SK-N-SH (cell line): Measurements from ENCODE around the gene OGG1. TPM values are rescaled to one million over a fixed set of nuclear protein-coding genes. Genes with fewer than 3 reads are reported as not detected.

Experiments
- CTCF ChIA-PET: fragments of 300-600, 350-600 bp; formaldehyde crosslinking; extraction: SDS; loops from one replicate; lab custom pipeline; 2021; lab: Yijun Ruan, JAX
- POLR2A ChIA-PET: fragments of 350-600 bp; sonication (Branson Sonifier 250); formaldehyde crosslinking; extraction: SDS; loops from one replicate; lab custom pipeline; 2020; ENCODE audit warnings: antibody characterized with exemption, inconsistent platforms; lab: Yijun Ruan, JAX
- DNase-seq: peaks from one replicate; pipeline ENCODE4 v3.0.0; 2012
- H2AFZ ChIP-seq: fragments of 200-600 bp; sonication (generic); 2 replicates; pipeline ENCODE4 v1.8.1; 2016; ENCODE audit warnings: antibody characterized with exemption, mild to moderate bottlenecking, low read depth
- H3F3A ChIP-seq: fragments of 200-600 bp; sonication (generic); replicated peaks from 2 replicates; pipeline ENCODE3; 2016; ENCODE audit warnings: antibody characterized with exemption, mild to moderate bottlenecking; ENCODE audit not compliant: insufficient read depth
- H3K27ac ChIP-seq, 2 experiments: fragments of 200-500 bp in 1 of 2; fragments of 200-600 bp in 1 of 2; sonication (Bioruptor generic) in 1 of 2; sonication (generic), shearing (Covaris generic) in 1 of 2; 2 replicates each; pipeline versions ENCODE4 v1.5.1 to v1.6.1; 2014 to 2016; ENCODE audit warnings: low read depth in 2 of 2, inconsistent platforms in 1 of 2, low read length in 1 of 2, mild to moderate bottlenecking in 1 of 2, mixed read lengths in 1 of 2
- H3K27me3 ChIP-seq: fragments of 200-600 bp; sonication (generic), shearing (Covaris generic); 2 replicates; pipeline ENCODE4 v1.6.1; 2016; ENCODE audit warnings: mixed run types; ENCODE audit not compliant: insufficient read depth
- H3K36me3 ChIP-seq, 2 experiments: fragments of 200-500 bp in 1 of 2; fragments of 200-600 bp in 1 of 2; sonication (Bioruptor generic) in 1 of 2; sonication (generic) in 1 of 2; replicated peaks in 1 of 2; 2 replicates each; pipeline versions ENCODE3 to v1.5.1; 2014 to 2016; ENCODE audit warnings: low read length in 1 of 2, mild to moderate bottlenecking in 1 of 2; ENCODE audit not compliant: insufficient read depth in 2 of 2, control insufficient read depth in 1 of 2
- H3K4me1 ChIP-seq, 2 experiments: fragments of 200-500 bp in 1 of 2; fragments of 200-600 bp in 1 of 2; sonication (Bioruptor generic) in 1 of 2; sonication (generic), shearing (Covaris generic) in 1 of 2; 2 replicates each; pipeline versions ENCODE4 v1.5.1 to v1.6.1; 2014 to 2016; ENCODE audit warnings: low read depth in 1 of 2, low read length in 1 of 2, mixed run types in 1 of 2; ENCODE audit not compliant: insufficient read depth in 2 of 2, control insufficient read depth in 1 of 2
- H3K4me2 ChIP-seq: fragments of 200-600 bp; sonication (generic), shearing (Covaris generic); 2 replicates; pipeline ENCODE4 v1.6.1; 2017; ENCODE audit warnings: mixed run types
- H3K4me3 ChIP-seq, 2 experiments: fragments of 200-500 bp in 1 of 2; fragments of 200-600 bp in 1 of 2; sonication (Bioruptor generic) in 1 of 2; sonication (generic), shearing (Covaris generic) in 1 of 2; 2 replicates each; pipeline versions ENCODE4 v1.5.1 to v1.8.1; 2014 to 2016; ENCODE audit warnings: low read depth in 2 of 2, inconsistent platforms in 1 of 2, low read length in 1 of 2, mild to moderate bottlenecking in 1 of 2, mixed read lengths in 1 of 2, moderate library complexity in 1 of 2
- H3K79me2 ChIP-seq: fragments of 200-600 bp; sonication (generic); 2 replicates; pipeline ENCODE4 v1.8.1; 2017; ENCODE audit warnings: mild to moderate bottlenecking; ENCODE audit not compliant: insufficient read depth
- H3K9ac ChIP-seq: fragments of 200-600 bp; sonication (generic); 2 replicates; pipeline ENCODE4 v1.6.1; 2017; ENCODE audit warnings: mixed run types
- H3K9me2 ChIP-seq: fragments of 200-600 bp; sonication (generic); 2 replicates; pipeline ENCODE4 v1.6.1; 2017; ENCODE audit warnings: mixed run types
- H3K9me3 ChIP-seq: fragments of 200-600 bp; sonication (generic); 2 replicates; pipeline ENCODE4 v1.6.1; 2017; ENCODE audit warnings: mixed run types, mild to moderate bottlenecking, moderate library complexity
- H4K20me1 ChIP-seq: fragments of 200-600 bp; sonication (generic); 2 replicates; pipeline ENCODE4 v1.6.1; 2017; ENCODE audit warnings: mild to moderate bottlenecking, mixed run types; ENCODE audit not compliant: insufficient read depth
- CHD2 ChIP-seq: fragments of 150-350 bp; IDR thresholded peaks from 2 replicates; pipeline ENCODE4 v1.6.1; 2018; ENCODE audit warnings: low read length; ENCODE audit not compliant: partially characterized antibody
- ELF1 ChIP-seq: IDR thresholded peaks from 2 replicates; pipeline ENCODE4 v1.4.0; 2012
- FOXJ3 ChIP-seq: sonication (generic); formaldehyde crosslinking; IDR thresholded peaks from 2 replicates; pipeline ENCODE4 v1.5.1; 2020; ENCODE audit warnings: mild to moderate bottlenecking, missing genetic modification reagents
- MXI1 ChIP-seq: IDR thresholded peaks from 2 replicates; pipeline ENCODE4 v1.6.1; 2012; ENCODE audit warnings: mild to moderate bottlenecking, low read depth, low read length, improper control_type of control experiment
- NFIC ChIP-seq: IDR thresholded peaks from 2 replicates; pipeline ENCODE4 v1.4.0; 2012; ENCODE audit warnings: borderline replicate concordance
- POLR2AphosphoS5 ChIP-seq: IDR thresholded peaks from 2 replicates; pipeline ENCODE4 v1.6.1; 2012; ENCODE audit warnings: low read depth, low read length
- RAD21 ChIP-seq: IDR thresholded peaks from 2 replicates; pipeline ENCODE4 v1.6.1; 2012; ENCODE audit warnings: mild to moderate bottlenecking, low read length
- RFX5 ChIP-seq: IDR thresholded peaks from 2 replicates; pipeline ENCODE4 v1.6.1; 2012; ENCODE audit warnings: mild to moderate bottlenecking, improper control_type of control experiment, low read length
- SIN3A ChIP-seq: IDR thresholded peaks from 2 replicates; pipeline ENCODE4 v1.6.1; 2012; ENCODE audit warnings: low read depth, mild to moderate bottlenecking, low read length, moderate library complexity, borderline replicate concordance
- SMC3 ChIP-seq: IDR thresholded peaks from 2 replicates; pipeline ENCODE4 v1.6.1; 2012; ENCODE audit warnings: low read depth, low read length, improper control_type of control experiment
- TCF12 ChIP-seq: IDR thresholded peaks from 2 replicates; pipeline ENCODE4 v1.4.0; 2012
- TEAD4 ChIP-seq: IDR thresholded peaks from 2 replicates; pipeline ENCODE4 v1.4.0; 2012; ENCODE audit warnings: mild to moderate bottlenecking, borderline replicate concordance; ENCODE audit not compliant: insufficient read depth
- USF2 ChIP-seq: fragments of 150-350 bp; IDR thresholded peaks from 2 replicates; pipeline ENCODE4 v1.6.1; 2017; ENCODE audit warnings: antibody characterized with exemption, low read length, low read depth, borderline replicate concordance
- WGBS: methylation state at CpG from one replicate; pipeline ENCODE4 v1.1.6; 2017; ENCODE audit warnings: low lambda C conversion rate; 5-methylcytosine and 5-hydroxymethylcytosine counted together
- polyA plus RNA-seq, 3 experiments: library from polyadenylated mRNA; depleted of rRNA; stranded (reverse); fragments of >200 nt; gene quantifications; 2 replicates each; pipeline ENCODE4 v1.2.3, GENCODE V29; 2012
- TF ChIP-seq, protein P1 (sequence below): IDR thresholded peaks from 2 replicates; pipeline ENCODE4; 2012
- TF ChIP-seq, protein P2 (sequence below): IDR thresholded peaks from 2 replicates; pipeline ENCODE4 v1.4.0; 2012; ENCODE audit warnings: low read depth, borderline replicate concordance
- TF ChIP-seq, protein P3 (sequence below): fragments of 200-600 bp; sonication (generic); IDR thresholded peaks from 2 replicates; pipeline ENCODE4 v1.6.1; 2017; ENCODE audit warnings: antibody characterized with exemption, mild to moderate bottlenecking, moderate library complexity

OGG1 gene
- polyA plus RNA-seq, 1 of the 3 experiments (the other 2 are of a cell fraction): 26.8 TPM

DNA sequence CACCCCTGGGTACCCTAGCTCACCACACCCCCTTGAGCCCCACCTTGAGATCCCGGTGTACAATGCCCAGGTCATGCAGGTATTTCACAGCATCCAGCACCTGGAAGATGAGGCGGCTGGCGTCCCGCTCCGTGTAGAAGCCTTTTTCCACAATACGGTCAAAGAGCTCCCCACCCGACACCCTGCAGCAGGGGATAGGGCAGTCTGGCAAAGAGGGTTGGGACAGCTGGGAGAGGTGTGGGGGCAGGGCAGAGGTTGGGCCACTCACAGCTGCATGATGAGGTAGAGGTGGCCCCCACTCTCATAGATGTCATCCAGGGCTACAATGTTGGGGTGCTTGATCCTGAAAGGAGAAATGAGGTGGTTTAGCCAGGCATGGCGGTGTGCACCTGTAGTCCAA lies 13.1 kb downstream of the OGG1 start:
- H3K4me3 ChIP-seq: no peak overlapping the region
- H3F3A ChIP-seq: no peaks in the 10 kb centered on the region
- peaks cover 13 to 15% of the 10 kb centered on the region in 2 experiments for H3K36me3 ChIP-seq
- TF ChIP-seq CHD2 (no peak), ELF1 (no peak), TEAD4 (no peak), NFIC (no peak), POLR2AphosphoS5 (no peak), FOXJ3 (CRISPR knock-in tag) (no peak), RFX5 (no peak), RAD21 (no peak)
- TF ChIP-seq, protein P1, sequence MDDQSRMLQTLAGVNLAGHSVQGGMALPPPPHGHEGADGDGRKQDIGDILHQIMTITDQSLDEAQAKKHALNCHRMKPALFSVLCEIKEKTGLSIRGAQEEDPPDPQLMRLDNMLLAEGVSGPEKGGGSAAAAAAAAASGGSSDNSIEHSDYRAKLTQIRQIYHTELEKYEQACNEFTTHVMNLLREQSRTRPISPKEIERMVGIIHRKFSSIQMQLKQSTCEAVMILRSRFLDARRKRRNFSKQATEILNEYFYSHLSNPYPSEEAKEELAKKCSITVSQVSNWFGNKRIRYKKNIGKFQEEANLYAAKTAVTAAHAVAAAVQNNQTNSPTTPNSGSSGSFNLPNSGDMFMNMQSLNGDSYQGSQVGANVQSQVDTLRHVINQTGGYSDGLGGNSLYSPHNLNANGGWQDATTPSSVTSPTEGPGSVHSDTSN: no peak
- DNase-seq: no peak
- no peaks in the 10 kb centered on the region for H3K9me3 ChIP-seq
- H3K9ac ChIP-seq: no peak overlapping the region
- no peaks in the 10 kb centered on the region; a peak in 1 of 4 replicates for H3K4me1 ChIP-seq
- H3K27ac ChIP-seq: no peak overlapping the region
- H3K27me3 ChIP-seq: no peaks in the 10 kb centered on the region
- H4K20me1 ChIP-seq: no peaks in the 10 kb centered on the region
- POLR2A ChIA-PET: interaction anchor here (1.2 kb wide), 1 partner anchor 12 kb away, joined by 4 read pairs; no protein-coding TSS in a partner anchor
- CTCF ChIA-PET: interaction anchor here (1.0 kb wide), 1 partner anchor 35 kb away, joined by 3 read pairs; no protein-coding TSS in a partner anchor
- no peaks in the 10 kb centered on the region for H3K9me2 ChIP-seq
- H3K4me2 ChIP-seq: no peak overlapping the region
- H3K79me2 ChIP-seq: no peaks in the 10 kb centered on the region
- no peak overlapping the region for H2AFZ ChIP-seq
- 97% methylated on average over 8 of the region's 8 CpGs for WGBS

- Histone ChIP-seq H3K9ac (no peak overlapping the region), H3K36me3 (peaks cover 0 to 4% of the 10 kb centered on the region in 2 experiments), H3K79me2 (peaks cover 3% of the 10 kb centered on the region; the same call in 1 of the 2 replicates), H2AFZ (no peak overlapping the region), H3K27ac (no peak overlapping the region), H3K4me1 (peaks cover 6 to 14% of the 10 kb centered on the region in 2 experiments; a peak in 1 of 4 replicates), H3K4me2 (no peak overlapping the region), H3K9me3 (no peaks in the 10 kb centered on the region), H3K9me2 (no peaks in the 10 kb centered on the region), H4K20me1 (no peaks in the 10 kb centered on the region), H3K4me3 (no peak overlapping the region), H3K27me3 (no peaks in the 10 kb centered on the region), H3F3A (peaks cover under 1% of the 10 kb centered on the region)
- DNase-seq: peak; percentile 58
- TF ChIP-seq, protein P2, sequence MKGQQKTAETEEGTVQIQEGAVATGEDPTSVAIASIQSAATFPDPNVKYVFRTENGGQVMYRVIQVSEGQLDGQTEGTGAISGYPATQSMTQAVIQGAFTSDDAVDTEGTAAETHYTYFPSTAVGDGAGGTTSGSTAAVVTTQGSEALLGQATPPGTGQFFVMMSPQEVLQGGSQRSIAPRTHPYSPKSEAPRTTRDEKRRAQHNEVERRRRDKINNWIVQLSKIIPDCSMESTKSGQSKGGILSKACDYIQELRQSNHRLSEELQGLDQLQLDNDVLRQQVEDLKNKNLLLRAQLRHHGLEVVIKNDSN: peak; percentile 79
- no peak for TF ChIP-seq NFIC
- ChIA-PET POLR2A (no interaction called here), CTCF (interaction anchor here (1.2 kb wide), 1 partner anchor 43 kb away, joined by 3 read pairs; no protein-coding TSS in a partner anchor)
- 89% methylated on average over 4 of the region's 4 CpGs for WGBS
Observed at GRCh38 chr3:9765865-9766264, 16.1 kb downstream of the OGG1 start.

- H3K4me2 ChIP-seq: no peak overlapping the region
- peaks cover 6 to 14% of the 10 kb centered on the region in 2 experiments; a peak in 1 of 4 replicates for H3K4me1 ChIP-seq
- DNase-seq: no peak
- H3K79me2 ChIP-seq: peaks cover 3% of the 10 kb centered on the region; the same call in 1 of the 2 replicates
- H2AFZ ChIP-seq: no peak overlapping the region
- ChIA-PET CTCF (no interaction called here), POLR2A (interaction anchor here (3.7 kb wide), 1 partner anchor 17 kb away, joined by 20 read pairs; the partner anchor contains the start of gene OGG1)
- no peak overlapping the region for H3K27ac ChIP-seq
- H3K9ac ChIP-seq: no peak overlapping the region
- no peaks in the 10 kb centered on the region for H3K9me2 ChIP-seq
- 90% methylated on average over 7 of the region's 7 CpGs for WGBS
- H3F3A ChIP-seq: peaks cover 4% of the 10 kb centered on the region
- no peaks in the 10 kb centered on the region for H4K20me1 ChIP-seq
- TF ChIP-seq FOXJ3 (CRISPR knock-in tag) (no peak), SMC3 (no peak), USF2 (no peak), SIN3A (no peak), MXI1 (no peak), TCF12 (no peak), POLR2AphosphoS5 (no peak)
- TF ChIP-seq, protein P3, sequence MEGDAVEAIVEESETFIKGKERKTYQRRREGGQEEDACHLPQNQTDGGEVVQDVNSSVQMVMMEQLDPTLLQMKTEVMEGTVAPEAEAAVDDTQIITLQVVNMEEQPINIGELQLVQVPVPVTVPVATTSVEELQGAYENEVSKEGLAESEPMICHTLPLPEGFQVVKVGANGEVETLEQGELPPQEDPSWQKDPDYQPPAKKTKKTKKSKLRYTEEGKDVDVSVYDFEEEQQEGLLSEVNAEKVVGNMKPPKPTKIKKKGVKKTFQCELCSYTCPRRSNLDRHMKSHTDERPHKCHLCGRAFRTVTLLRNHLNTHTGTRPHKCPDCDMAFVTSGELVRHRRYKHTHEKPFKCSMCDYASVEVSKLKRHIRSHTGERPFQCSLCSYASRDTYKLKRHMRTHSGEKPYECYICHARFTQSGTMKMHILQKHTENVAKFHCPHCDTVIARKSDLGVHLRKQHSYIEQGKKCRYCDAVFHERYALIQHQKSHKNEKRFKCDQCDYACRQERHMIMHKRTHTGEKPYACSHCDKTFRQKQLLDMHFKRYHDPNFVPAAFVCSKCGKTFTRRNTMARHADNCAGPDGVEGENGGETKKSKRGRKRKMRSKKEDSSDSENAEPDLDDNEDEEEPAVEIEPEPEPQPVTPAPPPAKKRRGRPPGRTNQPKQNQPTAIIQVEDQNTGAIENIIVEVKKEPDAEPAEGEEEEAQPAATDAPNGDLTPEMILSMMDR: no peak
- TF ChIP-seq, protein P2: no peak
- no peak overlapping the region for H3K4me3 ChIP-seq
- H3K27me3 ChIP-seq: no peaks in the 10 kb centered on the region
- H3K9me3 ChIP-seq: no peaks in the 10 kb centered on the region
- H3K36me3 ChIP-seq: peaks cover 0 to 2% of the 10 kb centered on the region in 2 experiments
Observed at GRCh38 chr3:9767418-9767817, 17.7 kb downstream of the OGG1 start.
